Hepatocyte (in vitro differentiated cells): ENCODE data around the gene MXI1.

Source experiments
- EZH2 ChIP-seq: fragments of 200-600 bp; sonication (generic); IDR thresholded peaks from 2 replicates; pipeline ENCODE4 v1.6.1; 2016; ENCODE audit warnings: antibody characterized with exemption, mild to moderate bottlenecking, borderline replicate concordance
- EZH2phosphoT487 ChIP-seq: fragments of 200-600 bp; sonication (generic); IDR thresholded peaks from one replicate; pipeline ENCODE4 v1.6.1; 2018; ENCODE audit warnings: antibody characterized with exemption, mild to moderate bottlenecking, low read depth, moderate library complexity; ENCODE audit not compliant: unreplicated experiment, severe bottlenecking
- TF ChIP-seq, protein P1 (sequence below): fragments of 200-600 bp; sonication (generic); IDR thresholded peaks from 2 replicates; pipeline ENCODE4 v1.5.1; 2016; ENCODE audit warnings: antibody characterized with exemption, mild to moderate bottlenecking; ENCODE audit not compliant: poor library complexity

- TF ChIP-seq, protein P1, sequence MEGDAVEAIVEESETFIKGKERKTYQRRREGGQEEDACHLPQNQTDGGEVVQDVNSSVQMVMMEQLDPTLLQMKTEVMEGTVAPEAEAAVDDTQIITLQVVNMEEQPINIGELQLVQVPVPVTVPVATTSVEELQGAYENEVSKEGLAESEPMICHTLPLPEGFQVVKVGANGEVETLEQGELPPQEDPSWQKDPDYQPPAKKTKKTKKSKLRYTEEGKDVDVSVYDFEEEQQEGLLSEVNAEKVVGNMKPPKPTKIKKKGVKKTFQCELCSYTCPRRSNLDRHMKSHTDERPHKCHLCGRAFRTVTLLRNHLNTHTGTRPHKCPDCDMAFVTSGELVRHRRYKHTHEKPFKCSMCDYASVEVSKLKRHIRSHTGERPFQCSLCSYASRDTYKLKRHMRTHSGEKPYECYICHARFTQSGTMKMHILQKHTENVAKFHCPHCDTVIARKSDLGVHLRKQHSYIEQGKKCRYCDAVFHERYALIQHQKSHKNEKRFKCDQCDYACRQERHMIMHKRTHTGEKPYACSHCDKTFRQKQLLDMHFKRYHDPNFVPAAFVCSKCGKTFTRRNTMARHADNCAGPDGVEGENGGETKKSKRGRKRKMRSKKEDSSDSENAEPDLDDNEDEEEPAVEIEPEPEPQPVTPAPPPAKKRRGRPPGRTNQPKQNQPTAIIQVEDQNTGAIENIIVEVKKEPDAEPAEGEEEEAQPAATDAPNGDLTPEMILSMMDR: no peak
- TF ChIP-seq EZH2 (no peak), EZH2phosphoT487 (no peak)
Measured at GRCh38 chr10:110216240-110216639, 8.8 kb downstream of the MXI1 start.
